ENCODE results near the gene PTPN22. TPM values are rescaled to one million over a fixed set of nuclear protein-coding genes. Genes with fewer than 3 reads are reported as not detected.

The PTPN22 gene
- total RNA-seq, 1 donor from 2014 or later = not detected

Other genes with a start within 250 kb of the PTPN22 start
- gene PHTF1, start 112.2 kb downstream of the PTPN22 start, total RNA-seq = 65.7 and 69.4 TPM in 2 replicates
- gene RSBN1, start 59.2 kb downstream of the PTPN22 start, total RNA-seq = 18.1 and 18.4 TPM in 2 replicates
- 0.17 and 0.37 TPM in 2 replicates for gene BCL2L15, start 15.9 kb upstream of the PTPN22 start, total RNA-seq
- 26.7 and 38.3 TPM in 2 replicates for gene AP4B1, start 33.1 kb upstream of the PTPN22 start, total RNA-seq
- gene DCLRE1B, start 33.6 kb upstream of the PTPN22 start, total RNA-seq = 2.4 and 3.3 TPM in 2 replicates
- 36.8 and 50.4 TPM in 2 replicates for gene HIPK1, start 57.6 kb upstream of the PTPN22 start, total RNA-seq
- gene OLFML3, start 107.8 kb upstream of the PTPN22 start, total RNA-seq = 7.3 and 21.5 TPM in 2 replicates

Measured in dermis blood vessel endothelial cell (primary cell).